Ishikawa (cell line): Measurements from ENCODE around the gene SLC12A6.

Experiments used
- CEBPB ChIP-seq: IDR thresholded peaks from 2 replicates; pipeline ENCODE4 v1.6.1; 2012
- CREB1 ChIP-seq: IDR thresholded peaks from 2 replicates; pipeline ENCODE4 v1.6.1; 2012; ENCODE audit warnings: low read depth
- EP300 ChIP-seq: IDR thresholded peaks from 2 replicates; pipeline ENCODE4 v1.6.1; 2012; ENCODE audit warnings: borderline replicate concordance
- MAX ChIP-seq: IDR thresholded peaks from 2 replicates; pipeline ENCODE4 v1.6.1; 2012
- TAF1 ChIP-seq: IDR thresholded peaks from 2 replicates; pipeline ENCODE4 v1.6.1; 2012; ENCODE audit warnings: low read depth, mild to moderate bottlenecking
- ZBTB7A ChIP-seq: IDR thresholded peaks from 2 replicates; pipeline ENCODE4 v1.6.1; 2012; ENCODE audit warnings: low read depth
- TF ChIP-seq, protein P1 (sequence below): IDR thresholded peaks from 2 replicates; pipeline ENCODE4 v1.6.1; 2012; ENCODE audit warnings: low read depth, mild to moderate bottlenecking

DNA sequence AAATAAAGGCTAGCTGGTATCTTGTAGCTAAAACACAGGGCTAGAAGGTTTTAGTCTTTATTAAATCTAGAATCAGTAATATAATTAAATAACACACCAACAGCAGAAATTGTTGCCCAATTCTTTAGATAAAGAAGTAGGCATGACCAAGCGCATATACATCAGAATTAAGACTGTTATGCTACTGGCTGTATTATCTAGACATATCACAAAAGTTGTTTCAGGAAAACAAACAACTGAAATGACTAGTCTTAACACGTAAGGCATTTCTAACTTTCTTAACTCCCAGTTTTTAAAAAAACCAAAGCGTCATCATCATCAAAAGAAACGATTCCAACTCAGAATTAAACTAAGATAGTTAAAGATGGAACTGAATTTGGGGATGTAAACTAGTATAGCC, 57.4 kb downstream of the SLC12A6 start:
- no peak for TF ChIP-seq CEBPB
- no peak for TF ChIP-seq TAF1
- TF ChIP-seq, protein P1, sequence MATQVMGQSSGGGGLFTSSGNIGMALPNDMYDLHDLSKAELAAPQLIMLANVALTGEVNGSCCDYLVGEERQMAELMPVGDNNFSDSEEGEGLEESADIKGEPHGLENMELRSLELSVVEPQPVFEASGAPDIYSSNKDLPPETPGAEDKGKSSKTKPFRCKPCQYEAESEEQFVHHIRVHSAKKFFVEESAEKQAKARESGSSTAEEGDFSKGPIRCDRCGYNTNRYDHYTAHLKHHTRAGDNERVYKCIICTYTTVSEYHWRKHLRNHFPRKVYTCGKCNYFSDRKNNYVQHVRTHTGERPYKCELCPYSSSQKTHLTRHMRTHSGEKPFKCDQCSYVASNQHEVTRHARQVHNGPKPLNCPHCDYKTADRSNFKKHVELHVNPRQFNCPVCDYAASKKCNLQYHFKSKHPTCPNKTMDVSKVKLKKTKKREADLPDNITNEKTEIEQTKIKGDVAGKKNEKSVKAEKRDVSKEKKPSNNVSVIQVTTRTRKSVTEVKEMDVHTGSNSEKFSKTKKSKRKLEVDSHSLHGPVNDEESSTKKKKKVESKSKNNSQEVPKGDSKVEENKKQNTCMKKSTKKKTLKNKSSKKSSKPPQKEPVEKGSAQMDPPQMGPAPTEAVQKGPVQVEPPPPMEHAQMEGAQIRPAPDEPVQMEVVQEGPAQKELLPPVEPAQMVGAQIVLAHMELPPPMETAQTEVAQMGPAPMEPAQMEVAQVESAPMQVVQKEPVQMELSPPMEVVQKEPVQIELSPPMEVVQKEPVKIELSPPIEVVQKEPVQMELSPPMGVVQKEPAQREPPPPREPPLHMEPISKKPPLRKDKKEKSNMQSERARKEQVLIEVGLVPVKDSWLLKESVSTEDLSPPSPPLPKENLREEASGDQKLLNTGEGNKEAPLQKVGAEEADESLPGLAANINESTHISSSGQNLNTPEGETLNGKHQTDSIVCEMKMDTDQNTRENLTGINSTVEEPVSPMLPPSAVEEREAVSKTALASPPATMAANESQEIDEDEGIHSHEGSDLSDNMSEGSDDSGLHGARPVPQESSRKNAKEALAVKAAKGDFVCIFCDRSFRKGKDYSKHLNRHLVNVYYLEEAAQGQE = no peak
- TF ChIP-seq CREB1 = no peak
- no peak for TF ChIP-seq ZBTB7A
- TF ChIP-seq MAX = no peak
- no peak for TF ChIP-seq EP300
